OCI-LY7 (cell line): ENCODE data around the gene MACO1. TPM values are rescaled to one million over a fixed set of nuclear protein-coding genes. Genes with fewer than 3 reads are reported as not detected.

Source experiments
- BruUV-seq: library from RNA; stranded (reverse); fragments of 400-500 nt; replicated peaks from 2 replicates; lab custom pipeline; 2021; lab: Mats Ljungman, UMichigan
- CTCF ChIA-PET: fragments of 300-600 bp; sonication (Branson Sonifier 250); formaldehyde crosslinking; loops from one replicate; lab custom pipeline; 2022; ENCODE audit warnings: antibody characterized with exemption; ENCODE audit not compliant: unreplicated experiment; lab: Charles Lee
- POLR2A ChIA-PET: fragments of 300-600 bp; sonication (Branson Sonifier 250); formaldehyde crosslinking; loops from one replicate; lab custom pipeline; 2022; ENCODE audit warnings: antibody characterized with exemption; lab: Charles Lee
- DNase-seq: peaks from one replicate; pipeline ENCODE4 v3.0.0-alpha.2; 2015; ENCODE audit warnings: low spot score
- H2AFZ ChIP-seq: fragments of 200-600 bp; sonication (generic), shearing (Covaris generic); 2 replicates; pipeline ENCODE4 v1.6.1; 2014; ENCODE audit warnings: mild to moderate bottlenecking, antibody characterized with exemption, low read length, moderate library complexity
- H3K27ac ChIP-seq: fragments of 200-600 bp; sonication (generic); 2 replicates; pipeline ENCODE4 v1.5.1; 2014; ENCODE audit warnings: mixed run types, low read depth, mild to moderate bottlenecking, moderate library complexity, low read length, inconsistent platforms; ENCODE audit not compliant: poor library complexity, severe bottlenecking
- H3K36me3 ChIP-seq: fragments of 200-600 bp; sonication (generic); 2 replicates; pipeline ENCODE4 v1.6.1; 2014; ENCODE audit warnings: mild to moderate bottlenecking, antibody characterized with exemption, low read length, moderate library complexity, mixed read lengths; ENCODE audit not compliant: insufficient read depth
- H3K4me1 ChIP-seq: fragments of 200-600 bp; sonication (generic); 2 replicates; pipeline ENCODE4 v1.5.1; 2014; ENCODE audit warnings: mild to moderate bottlenecking, low read length; ENCODE audit not compliant: insufficient read depth, poor library complexity, severe bottlenecking
- H3K4me2 ChIP-seq: fragments of 200-600 bp; sonication (generic); 2 replicates; pipeline ENCODE4 v1.6.1; 2014; ENCODE audit warnings: mild to moderate bottlenecking, low read length
- H3K4me3 ChIP-seq: fragments of 200-600 bp; sonication (generic); 2 replicates; pipeline ENCODE4 v1.5.1; 2014; ENCODE audit warnings: mild to moderate bottlenecking, low read depth, low read length; ENCODE audit not compliant: poor library complexity, severe bottlenecking
- H3K79me2 ChIP-seq: fragments of 200-600 bp; sonication (generic); 2 replicates; pipeline ENCODE4 v1.6.1; 2016; ENCODE audit warnings: low read depth, mild to moderate bottlenecking, low read length, moderate library complexity, mixed read lengths; ENCODE audit not compliant: insufficient read depth
- H3K9me2 ChIP-seq: fragments of 200-600 bp; sonication (generic); 2 replicates; pipeline ENCODE4 v1.6.1; 2016; ENCODE audit warnings: mild to moderate bottlenecking, low read length, mixed read lengths; ENCODE audit not compliant: insufficient read depth
- H3K9me3 ChIP-seq: fragments of 200-600 bp; sonication (generic); 2 replicates; pipeline ENCODE4 v1.6.1; 2014; ENCODE audit warnings: mild to moderate bottlenecking, mixed run types, low read length, mixed read lengths
- H4K20me1 ChIP-seq: fragments of 200-600 bp; sonication (generic); 2 replicates; pipeline ENCODE4 v1.6.1; 2014; ENCODE audit warnings: mild to moderate bottlenecking, antibody characterized with exemption, low read length, moderate library complexity, mixed read lengths; ENCODE audit not compliant: insufficient read depth
- CTCF ChIP-seq: fragments of 200-600 bp; sonication (generic); conservative IDR thresholded peaks from 2 replicates; pipeline ENCODE4 v1.5.1; 2014; ENCODE audit warnings: mild to moderate bottlenecking, antibody characterized with exemption, low read length, moderate library complexity, mixed read lengths
- EZH2phosphoT487 ChIP-seq: fragments of 200-600 bp; sonication (generic); IDR thresholded peaks from 2 replicates; pipeline ENCODE4 v1.6.1; 2018; ENCODE audit warnings: low read depth, borderline replicate concordance, mild to moderate bottlenecking, mixed run types, antibody characterized with exemption, low read length, moderate library complexity, mixed read lengths
- intact Hi-C: fragments of 100-400 bp; cut with micrococcal nuclease; formaldehyde crosslinking; loops from one replicate; pipeline ENCODE4 v1.10.0; 2022; ENCODE audit not compliant: unreplicated experiment
- total RNA-seq, 2 experiments: library from RNA; depleted of rRNA in 1 of 2; stranded (reverse); fragments of >200 nt in 1 of 2; shearing (Covaris generic) in 1 of 2; gene quantifications; 2 replicates each; pipeline ENCODE4 v1.2.3, GENCODE V29; 2014 to 2022

MACO1 gene
- total RNA-seq, 2 experiments from 2014 or later: 11.8 to 18.6 TPM

- Histone ChIP-seq H3K9me3 (no peaks in the 10 kb centered on the region), H3K27ac (no peak overlapping the region), H3K4me2 (no peak overlapping the region), H3K9me2 (no peaks in the 10 kb centered on the region), H2AFZ (no peak overlapping the region), H3K79me2 (no peaks in the 10 kb centered on the region), H3K36me3 (peaks cover 69% of the 10 kb centered on the region), H3K4me1 (no peaks in the 10 kb centered on the region), H3K4me3 (no peak overlapping the region), H4K20me1 (no peaks in the 10 kb centered on the region)
- CTCF ChIA-PET: no interaction called here
- no peak for DNase-seq
- intact Hi-C loops: no loop called here
- no peak for TF ChIP-seq CTCF
- no peak for TF ChIP-seq EZH2phosphoT487
- POLR2A ChIA-PET: no interaction called here
- BruUV-seq: no TSS peak
These were observed 64.3 kb downstream of the MACO1 start for GRCh38 chr1:25494952-25495351.

- no TSS peak for BruUV-seq
- no peaks in the 10 kb centered on the region for H3K9me2 ChIP-seq
- POLR2A ChIA-PET: no interaction called here
- no peaks in the 10 kb centered on the region for H3K79me2 ChIP-seq
- intact Hi-C loops: loop anchor here (2.0 to 5.0 kb wide), 2 partner anchors 14 to 297 kb away; no protein-coding TSS in a partner anchor
- TF ChIP-seq EZH2phosphoT487: no peak
- no peak for DNase-seq
- H3K27ac ChIP-seq: no peak overlapping the region
- CTCF ChIA-PET: no interaction called here
- H3K36me3 ChIP-seq: peaks cover 39% of the 10 kb centered on the region
- no peak overlapping the region for H2AFZ ChIP-seq
- no peaks in the 10 kb centered on the region for H3K9me3 ChIP-seq
- H4K20me1 ChIP-seq: no peaks in the 10 kb centered on the region
- peaks cover 12% of the 10 kb centered on the region for H3K4me1 ChIP-seq
- no peak overlapping the region for H3K4me3 ChIP-seq
- no peak overlapping the region for H3K4me2 ChIP-seq
These were observed 70.0 kb downstream of the MACO1 start for GRCh38 chr1:25500694-25501093.

GRCh38 chr1:25501235-25502058 is 70.8 kb downstream of the MACO1 start:
- H3K36me3 ChIP-seq: peaks cover 34% of the 10 kb centered on the region
- no peak overlapping the region for H3K4me2 ChIP-seq
- no peaks in the 10 kb centered on the region for H4K20me1 ChIP-seq
- ChIA-PET POLR2A (no interaction called here), CTCF (no interaction called here)
- BruUV-seq: no TSS peak
- H3K27ac ChIP-seq: no peak overlapping the region
- intact Hi-C loops: loop anchor here (2.0 to 5.0 kb wide), 2 partner anchors 13 to 296 kb away; no protein-coding TSS in a partner anchor
- no peaks in the 10 kb centered on the region for H3K9me3 ChIP-seq
- H3K79me2 ChIP-seq: no peaks in the 10 kb centered on the region
- H2AFZ ChIP-seq: no peak overlapping the region
- TF ChIP-seq CTCF (peak; percentile 64), EZH2phosphoT487 (no peak)
- peaks cover 15% of the 10 kb centered on the region for H3K4me1 ChIP-seq
- H3K9me2 ChIP-seq: no peaks in the 10 kb centered on the region
- no peak for DNase-seq
- H3K4me3 ChIP-seq: no peak overlapping the region
